Right lobe of liver (tissue), 4 donors: ENCODE measurements around the gene KRT83.

Source experiments
- CTCF ChIP-seq, 4 donors: fragments of 200-600 bp in 3 of 4; fragments of 450-650 bp in 1 of 4; IDR thresholded peaks; one replicate each; pipeline versions ENCODE4 v1.5.1 to v1.8.0; 2016 to 2022; ENCODE audit warnings: antibody characterized with exemption in 4 of 4, mild to moderate bottlenecking in 2 of 4
- POLR2A ChIP-seq: fragments of 450-650 bp; IDR thresholded peaks from one replicate; pipeline ENCODE4 v1.6.1; 2017; ENCODE audit warnings: antibody characterized with exemption, mild to moderate bottlenecking
- donor health status: DM: no; HTN: no; CAD: no.
- donor health status: DM: no; HTN: no; CAD: no.
- donor health status: DM: no; HTN: yes; CAD: no.

DNA sequence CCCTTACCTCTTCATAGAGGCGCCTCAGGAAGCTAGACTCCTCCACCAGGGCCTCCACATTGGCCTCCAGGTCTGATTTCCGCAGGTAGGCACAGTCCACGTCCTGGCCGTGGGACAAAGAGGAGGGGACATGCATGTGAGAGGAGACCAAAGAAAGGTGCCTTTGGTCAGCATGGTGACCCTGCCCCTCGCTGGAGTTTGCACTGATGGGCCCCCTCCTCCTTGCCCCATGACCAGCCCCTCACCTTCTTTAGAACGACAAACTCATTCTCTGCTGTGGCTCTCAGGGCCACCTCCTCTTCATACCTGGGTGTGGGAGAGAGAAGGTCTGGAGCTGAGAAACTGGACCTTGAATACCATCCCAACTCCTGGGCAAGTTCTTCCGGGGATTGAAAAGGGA, 42.9 kb upstream of the KRT83 start:
- no peak for TF ChIP-seq CTCF (IDR thresholded peaks at IDR 0.05)
- TF ChIP-seq POLR2A = no peak
